Activated CD8-positive, alpha-beta T cell treated with anti-CD3 and anti-CD28 coated beads for 36 hours (primary cell): ENCODE data around the gene CAMK1D. TPM values are rescaled to one million over a fixed set of nuclear protein-coding genes. Genes with fewer than 3 reads are reported as not detected.

Experiments used
- ATAC-seq: fragments of 200-7000 bp; cut with Tn5 transposase; one replicate; pipeline ENCODE4 v1.10.0; 2021; ENCODE audit warnings: mild to moderate bottlenecking, moderate library complexity
- CTCF ChIA-PET: fragments of 350-600 bp; sonication (Branson Sonifier 250); formaldehyde crosslinking; loops from one replicate; lab custom pipeline; 2021; ENCODE audit warnings: antibody characterized with exemption; lab: Charles Lee
- POLR2A ChIA-PET: fragments of 350-600 bp; sonication (Branson Sonifier 250); formaldehyde crosslinking; loops from one replicate; lab custom pipeline; 2021; ENCODE audit warnings: antibody characterized with exemption; lab: Charles Lee
- DNase-seq: peaks from one replicate; pipeline ENCODE4 v3.0.0-alpha.2; 2020
- H3K27ac Mint-ChIP-seq: one replicate; pipeline ENCODE4 v1.8.0; 2021; ENCODE audit warnings: mild to moderate bottlenecking, mixed read lengths
- H3K27me3 Mint-ChIP-seq: one replicate; pipeline ENCODE4 v1.8.0; 2021; ENCODE audit warnings: mixed read lengths
- H3K36me3 Mint-ChIP-seq: one replicate; pipeline ENCODE4 v1.8.0; 2021; ENCODE audit warnings: low read depth, mixed read lengths
- H3K4me1 Mint-ChIP-seq: one replicate; pipeline ENCODE4 v1.8.0; 2021; ENCODE audit warnings: low read depth, mixed read lengths
- H3K4me3 Mint-ChIP-seq: one replicate; pipeline ENCODE4 v1.8.0; 2021; ENCODE audit warnings: mild to moderate bottlenecking, moderate library complexity, mixed read lengths
- H3K9me3 Mint-ChIP-seq: one replicate; pipeline ENCODE4 v1.8.0; 2021; ENCODE audit warnings: mixed read lengths
- intact Hi-C: fragments of 100-400 bp; cut with micrococcal nuclease; formaldehyde crosslinking; loops from one replicate; pipeline ENCODE4 v1.10.0; 2022
- total RNA-seq, 2 experiments: library from RNA; stranded (reverse); gene quantifications; one replicate each; pipeline ENCODE4 v1.2.3, GENCODE V29; 2021
- TF ChIP-seq, protein P1 (sequence below): fragments of 200-600 bp; IDR thresholded peaks from one replicate; pipeline ENCODE4 v1.8.0; 2022; ENCODE audit warnings: antibody characterized with exemption, mild to moderate bottlenecking

Gene CAMK1D
- total RNA-seq, 2 experiments from 2014 or later: 13.8 TPM

- no peak overlapping the region for H3K4me3 Mint-ChIP-seq
- intact Hi-C loops: no loop called here
- ChIA-PET CTCF (interaction anchor here (2.3 kb wide), 1 partner anchor 26 kb away, joined by 7 read pairs; no protein-coding TSS in a partner anchor), POLR2A (no interaction called here)
- ATAC-seq (peak; percentile 34), DNase-seq (no peak)
- no peaks in the 10 kb centered on the region for H3K27me3 Mint-ChIP-seq
- H3K27ac Mint-ChIP-seq: no peak overlapping the region
- H3K36me3 Mint-ChIP-seq: no peaks in the 10 kb centered on the region
- H3K4me1 Mint-ChIP-seq: peaks cover 7% of the 10 kb centered on the region
- TF ChIP-seq, protein P1, sequence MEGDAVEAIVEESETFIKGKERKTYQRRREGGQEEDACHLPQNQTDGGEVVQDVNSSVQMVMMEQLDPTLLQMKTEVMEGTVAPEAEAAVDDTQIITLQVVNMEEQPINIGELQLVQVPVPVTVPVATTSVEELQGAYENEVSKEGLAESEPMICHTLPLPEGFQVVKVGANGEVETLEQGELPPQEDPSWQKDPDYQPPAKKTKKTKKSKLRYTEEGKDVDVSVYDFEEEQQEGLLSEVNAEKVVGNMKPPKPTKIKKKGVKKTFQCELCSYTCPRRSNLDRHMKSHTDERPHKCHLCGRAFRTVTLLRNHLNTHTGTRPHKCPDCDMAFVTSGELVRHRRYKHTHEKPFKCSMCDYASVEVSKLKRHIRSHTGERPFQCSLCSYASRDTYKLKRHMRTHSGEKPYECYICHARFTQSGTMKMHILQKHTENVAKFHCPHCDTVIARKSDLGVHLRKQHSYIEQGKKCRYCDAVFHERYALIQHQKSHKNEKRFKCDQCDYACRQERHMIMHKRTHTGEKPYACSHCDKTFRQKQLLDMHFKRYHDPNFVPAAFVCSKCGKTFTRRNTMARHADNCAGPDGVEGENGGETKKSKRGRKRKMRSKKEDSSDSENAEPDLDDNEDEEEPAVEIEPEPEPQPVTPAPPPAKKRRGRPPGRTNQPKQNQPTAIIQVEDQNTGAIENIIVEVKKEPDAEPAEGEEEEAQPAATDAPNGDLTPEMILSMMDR: no peak
- no peaks in the 10 kb centered on the region for H3K9me3 Mint-ChIP-seq
Measured at GRCh38 chr10:12685261-12686058, 336.1 kb downstream of the CAMK1D start.

- DNase-seq (no peak), ATAC-seq (no peak)
- Mint-ChIP-seq H3K4me1 (peaks cover 4% of the 10 kb centered on the region), H3K27ac (no peak overlapping the region), H3K36me3 (no peaks in the 10 kb centered on the region), H3K27me3 (no peaks in the 10 kb centered on the region), H3K9me3 (no peaks in the 10 kb centered on the region), H3K4me3 (no peak overlapping the region)
- intact Hi-C loops: no loop called here
- TF ChIP-seq, protein P1: no peak
- ChIA-PET POLR2A (no interaction called here), CTCF (no interaction called here)
Measured at GRCh38 chr10:12687996-12688395, 338.6 kb downstream of the CAMK1D start.

- ChIA-PET CTCF (interaction anchor here (0.8 kb wide), 1 partner anchor 18 kb away, joined by 3 read pairs; no protein-coding TSS in a partner anchor), POLR2A (no interaction called here)
- Mint-ChIP-seq H3K9me3 (no peaks in the 10 kb centered on the region), H3K36me3 (no peaks in the 10 kb centered on the region), H3K4me1 (peaks cover 4% of the 10 kb centered on the region), H3K27ac (peak overlapping the region; percentile 32), H3K4me3 (no peak overlapping the region), H3K27me3 (no peaks in the 10 kb centered on the region)
- intact Hi-C loops: no loop called here
- TF ChIP-seq, protein P1: no peak
- DNase-seq (no peak), ATAC-seq (no peak)
Measured at GRCh38 chr10:12689893-12690292, 340.5 kb downstream of the CAMK1D start.

- Mint-ChIP-seq H3K9me3 (no peaks in the 10 kb centered on the region), H3K4me3 (no peak overlapping the region), H3K27me3 (no peaks in the 10 kb centered on the region), H3K36me3 (no peaks in the 10 kb centered on the region), H3K27ac (peak overlapping the region; percentile 60), H3K4me1 (peaks cover 4% of the 10 kb centered on the region)
- TF ChIP-seq, protein P1: no peak
- intact Hi-C loops: no loop called here
- CTCF ChIA-PET: no interaction called here
- ATAC-seq (peak; percentile 53), DNase-seq (peak; percentile 29)
- POLR2A ChIA-PET: no interaction called here
Measured at GRCh38 chr10:12690525-12691126, 341.3 kb downstream of the CAMK1D start.

- H3K27ac Mint-ChIP-seq: no peak overlapping the region
- CTCF ChIA-PET: no interaction called here
- H3K9me3 Mint-ChIP-seq: no peaks in the 10 kb centered on the region
- DNase-seq (no peak), ATAC-seq (no peak)
- H3K27me3 Mint-ChIP-seq: no peaks in the 10 kb centered on the region
- POLR2A ChIA-PET: no interaction called here
- H3K4me3 Mint-ChIP-seq: no peak overlapping the region
- H3K4me1 Mint-ChIP-seq: peaks cover 4% of the 10 kb centered on the region
- no peaks in the 10 kb centered on the region for H3K36me3 Mint-ChIP-seq
- intact Hi-C loops: no loop called here
- TF ChIP-seq, protein P1: no peak
Measured at GRCh38 chr10:12691596-12691995, 342.2 kb downstream of the CAMK1D start.
